G401.6 (cell line): Measurements from ENCODE around the gene PTPN4.

Experiments used
- FAIRE-seq: peaks from 2 replicates; lab custom pipeline; 2012; peaks lifted over from hg19 to GRCh38; lab: Jason Lieb, UNC

The PTPN4 gene

GRCh38 chr2:119759451-119760236 lies at the start of gene PTPN4:
Gene PTPN4 (plus strand): TSS chr2:119759922. CDS start chr2:119809854, 49,932 bp downstream.
- FAIRE-seq = peak; percentile 97

- no peak for FAIRE-seq
Observed at GRCh38 chr2:119710281-119710680, 49.4 kb upstream of the PTPN4 start.

- no peak for FAIRE-seq
Observed at GRCh38 chr2:119711352-119711751, 48.4 kb upstream of the PTPN4 start.

GRCh38 chr2:119712571-119712970 lies 47.2 kb upstream of the PTPN4 start:
- no peak for FAIRE-seq

GRCh38 chr2:119713819-119714490 lies 45.8 kb upstream of the PTPN4 start:
- no peak for FAIRE-seq

- FAIRE-seq = no peak
Observed at GRCh38 chr2:119715409-119716283, 44.1 kb upstream of the PTPN4 start.

- FAIRE-seq = no peak
Observed at GRCh38 chr2:119716284-119716672, 43.4 kb upstream of the PTPN4 start.

GRCh38 chr2:119718501-119719260 lies 41.0 kb upstream of the PTPN4 start:
- no peak for FAIRE-seq

GRCh38 chr2:119719261-119719627 lies 40.5 kb upstream of the PTPN4 start:
- FAIRE-seq = no peak

GRCh38 chr2:119721043-119721442 lies 38.7 kb upstream of the PTPN4 start:
- no peak for FAIRE-seq

- FAIRE-seq = no peak
Observed at GRCh38 chr2:119721462-119721861, 38.3 kb upstream of the PTPN4 start.

- no peak for FAIRE-seq
Observed at GRCh38 chr2:119721904-119722303, 37.8 kb upstream of the PTPN4 start.

- FAIRE-seq = no peak
Observed at GRCh38 chr2:119723186-119723585, 36.5 kb upstream of the PTPN4 start.

- no peak for FAIRE-seq
Observed at GRCh38 chr2:119723784-119724467, 35.8 kb upstream of the PTPN4 start.

GRCh38 chr2:119724656-119725485 lies 34.9 kb upstream of the PTPN4 start:
- FAIRE-seq = no peak

GRCh38 chr2:119727493-119727892 lies 32.2 kb upstream of the PTPN4 start:
- FAIRE-seq = no peak

- FAIRE-seq = no peak
Observed at GRCh38 chr2:119728421-119728820, 31.3 kb upstream of the PTPN4 start.

- FAIRE-seq = no peak
Observed at GRCh38 chr2:119730671-119731177, 29.0 kb upstream of the PTPN4 start.

- no peak for FAIRE-seq
Observed at GRCh38 chr2:119731983-119732382, 27.7 kb upstream of the PTPN4 start.

GRCh38 chr2:119732601-119733164 lies 27.0 kb upstream of the PTPN4 start:
- FAIRE-seq = no peak
